CD1c-positive myeloid dendritic cell (primary cell): ENCODE data around the gene KCTD16.

Experiments
- DNase-seq: peaks from one replicate; pipeline ENCODE4 v3.0.0-alpha.2; 2016; ENCODE audit errors: extremely low spot score

The KCTD16 gene

GRCh38 chr5:144166696-144167095 lies 4.0 kb upstream of the KCTD16 start:
- DNase-seq: no peak

GRCh38 chr5:144167998-144168397 lies 2.7 kb upstream of the KCTD16 start:
- no peak for DNase-seq

GRCh38 chr5:144169904-144170275 lies 783 bp upstream of the KCTD16 start:
- no peak for DNase-seq

GRCh38 chr5:144173766-144174165 lies 3.1 kb downstream of the KCTD16 start:
- no peak for DNase-seq

- DNase-seq: no peak
Measured at GRCh38 chr5:144177548-144177947, 6.9 kb downstream of the KCTD16 start.

- no peak for DNase-seq
Measured at GRCh38 chr5:144179226-144179625, 8.6 kb downstream of the KCTD16 start.

GRCh38 chr5:144183254-144183889 lies 12.7 kb downstream of the KCTD16 start:
- peak; percentile 57 for DNase-seq

- peak; percentile 63 for DNase-seq
Measured at GRCh38 chr5:144187699-144188294, 17.1 kb downstream of the KCTD16 start.

GRCh38 chr5:144189800-144190429 lies 19.2 kb downstream of the KCTD16 start:
- peak; percentile 63 for DNase-seq

- DNase-seq: no peak
Measured at GRCh38 chr5:144191531-144191930, 20.9 kb downstream of the KCTD16 start.

- peak; percentile 82 for DNase-seq
Measured at GRCh38 chr5:144191998-144192397, 21.3 kb downstream of the KCTD16 start.

GRCh38 chr5:144192661-144193060 lies 22.0 kb downstream of the KCTD16 start:
- no peak for DNase-seq

- DNase-seq: no peak
Measured at GRCh38 chr5:144194144-144194543, 23.5 kb downstream of the KCTD16 start.

- DNase-seq: no peak
Measured at GRCh38 chr5:144195448-144195847, 24.8 kb downstream of the KCTD16 start.

- no peak for DNase-seq
Measured at GRCh38 chr5:144196612-144197011, 25.9 kb downstream of the KCTD16 start.

GRCh38 chr5:144198386-144198785 lies 27.7 kb downstream of the KCTD16 start:
- DNase-seq: no peak

GRCh38 chr5:144201588-144201987 lies 30.9 kb downstream of the KCTD16 start:
- DNase-seq: no peak

- no peak for DNase-seq
Measured at GRCh38 chr5:144202072-144202471, 31.4 kb downstream of the KCTD16 start.

- DNase-seq: peak; percentile 50
Measured at GRCh38 chr5:144202726-144203125, 32.1 kb downstream of the KCTD16 start.

GRCh38 chr5:144203750-144204596 lies 33.3 kb downstream of the KCTD16 start:
- DNase-seq: peak; percentile 61

GRCh38 chr5:144205141-144205551 lies 34.5 kb downstream of the KCTD16 start:
- no peak for DNase-seq

GRCh38 chr5:144206141-144206540 lies 35.5 kb downstream of the KCTD16 start:
- no peak for DNase-seq
